ENCODE data around the gene SOX6. TPM values are rescaled to one million over a fixed set of nuclear protein-coding genes. Genes with fewer than 3 reads are reported as not detected.

The SOX6 gene
- total RNA-seq, 1 donor from 2014 or later: 13.2 TPM

DNA sequence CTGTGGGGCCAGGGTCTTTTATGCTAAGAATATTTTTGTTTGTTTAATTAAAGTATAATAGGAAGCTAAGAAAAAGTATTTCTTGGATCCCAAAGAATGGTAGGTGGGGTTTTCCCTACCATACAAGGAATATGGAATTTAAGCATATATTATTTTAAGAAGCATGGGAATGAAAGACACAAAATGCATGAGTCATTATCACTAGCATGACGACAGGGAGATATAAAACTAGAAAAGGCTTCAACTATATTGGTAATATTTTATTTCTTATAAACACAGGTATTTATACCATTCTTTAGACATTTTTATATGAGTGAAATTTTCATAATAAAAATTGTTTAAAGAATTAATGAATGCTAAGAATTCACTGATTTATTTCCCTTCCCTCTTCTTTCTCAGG is 39.3 kb upstream of the SOX6 start:
- H3K9me3 Mint-ChIP-seq (ENCODE audit: unreplicated experiment): no peaks in the 10 kb centered on the region
- no peak overlapping the region for H3K4me3 Mint-ChIP-seq (ENCODE audit: unreplicated experiment)
- no peaks in the 10 kb centered on the region for H3K36me3 ChIP-seq (ENCODE audit: insufficient read depth, low read length)
- H3K27me3 Mint-ChIP-seq (ENCODE audit: low read depth, unreplicated experiment): peaks cover 2% of the 10 kb centered on the region
- H3K4me3 ChIP-seq (ENCODE audit: insufficient read depth, low read depth, low read length): no peak overlapping the region
- H3K9ac ChIP-seq (ENCODE audit: low read length): no peak overlapping the region
- no peaks in the 10 kb centered on the region for H3K36me3 Mint-ChIP-seq (ENCODE audit: low read depth, unreplicated experiment)
- H4K20me1 ChIP-seq (ENCODE audit: insufficient read depth, low read length): no peaks in the 10 kb centered on the region
- FAIRE-seq (no peak), DNase-seq (ENCODE audit: low read depth) (peak; percentile 2)
- no peaks in the 10 kb centered on the region for H3K9me3 ChIP-seq (ENCODE audit: insufficient read depth, low read depth, low read length)
- no peak overlapping the region for H3K27ac Mint-ChIP-seq (ENCODE audit: unreplicated experiment)
- no peak overlapping the region for H3K4me2 ChIP-seq (ENCODE audit: low read length)
- H3K4me1 Mint-ChIP-seq (ENCODE audit: low read depth, unreplicated experiment): peaks cover 2% of the 10 kb centered on the region
- no peaks in the 10 kb centered on the region for H3K27me3 ChIP-seq (ENCODE audit: insufficient read depth, low read length)
- no peak overlapping the region for H2AFZ ChIP-seq (ENCODE audit: low read depth, low read length)
- H3K4me1 ChIP-seq (ENCODE audit: insufficient read depth, low read length): no peaks in the 10 kb centered on the region
- no peak overlapping the region for H3K27ac ChIP-seq (ENCODE audit: low read depth, low read length)
- H3K79me2 ChIP-seq (ENCODE audit: insufficient read depth, low read length): no peaks in the 10 kb centered on the region
- no peak for TF ChIP-seq EZH2 (IDR thresholded peaks at IDR 0.05; ENCODE audit: insufficient read depth, low read length)
- TF ChIP-seq, protein P1, sequence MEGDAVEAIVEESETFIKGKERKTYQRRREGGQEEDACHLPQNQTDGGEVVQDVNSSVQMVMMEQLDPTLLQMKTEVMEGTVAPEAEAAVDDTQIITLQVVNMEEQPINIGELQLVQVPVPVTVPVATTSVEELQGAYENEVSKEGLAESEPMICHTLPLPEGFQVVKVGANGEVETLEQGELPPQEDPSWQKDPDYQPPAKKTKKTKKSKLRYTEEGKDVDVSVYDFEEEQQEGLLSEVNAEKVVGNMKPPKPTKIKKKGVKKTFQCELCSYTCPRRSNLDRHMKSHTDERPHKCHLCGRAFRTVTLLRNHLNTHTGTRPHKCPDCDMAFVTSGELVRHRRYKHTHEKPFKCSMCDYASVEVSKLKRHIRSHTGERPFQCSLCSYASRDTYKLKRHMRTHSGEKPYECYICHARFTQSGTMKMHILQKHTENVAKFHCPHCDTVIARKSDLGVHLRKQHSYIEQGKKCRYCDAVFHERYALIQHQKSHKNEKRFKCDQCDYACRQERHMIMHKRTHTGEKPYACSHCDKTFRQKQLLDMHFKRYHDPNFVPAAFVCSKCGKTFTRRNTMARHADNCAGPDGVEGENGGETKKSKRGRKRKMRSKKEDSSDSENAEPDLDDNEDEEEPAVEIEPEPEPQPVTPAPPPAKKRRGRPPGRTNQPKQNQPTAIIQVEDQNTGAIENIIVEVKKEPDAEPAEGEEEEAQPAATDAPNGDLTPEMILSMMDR (IDR thresholded peaks at IDR 0.05; ENCODE audit: insufficient read depth, low read depth, low read length): no peak

DNA sequence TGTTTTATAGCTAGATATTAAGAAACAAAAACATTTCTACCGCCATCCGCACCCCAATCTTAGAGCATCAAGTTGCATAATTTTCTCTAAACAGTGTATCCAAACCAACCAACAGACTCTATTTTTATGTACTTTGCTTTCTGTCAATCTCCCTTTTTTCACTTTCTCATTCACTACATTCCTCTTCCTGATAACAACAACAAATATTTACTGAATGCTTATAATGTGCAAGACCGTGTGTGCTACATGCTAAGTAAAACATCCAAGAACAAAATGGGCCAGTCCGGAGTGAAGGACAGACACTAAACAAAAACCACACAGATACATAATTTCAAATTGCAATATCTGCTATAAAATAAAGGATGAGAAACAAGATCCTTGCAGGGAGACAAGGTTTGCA is 38.6 kb upstream of the SOX6 start:
- DNase-seq (ENCODE audit: low read depth): no peak
- Mint-ChIP-seq H3K9me3 (ENCODE audit: unreplicated experiment) (no peaks in the 10 kb centered on the region), H3K36me3 (ENCODE audit: low read depth, unreplicated experiment) (no peaks in the 10 kb centered on the region), H3K4me1 (ENCODE audit: low read depth, unreplicated experiment) (peaks cover 2% of the 10 kb centered on the region), H3K4me3 (ENCODE audit: unreplicated experiment) (no peak overlapping the region), H3K27ac (ENCODE audit: unreplicated experiment) (no peak overlapping the region), H3K27me3 (ENCODE audit: low read depth, unreplicated experiment) (peaks cover 2% of the 10 kb centered on the region)
- Histone ChIP-seq H2AFZ (ENCODE audit: low read depth, low read length) (no peak overlapping the region), H3K79me2 (ENCODE audit: insufficient read depth, low read length) (no peaks in the 10 kb centered on the region), H3K9me3 (ENCODE audit: insufficient read depth, low read depth, low read length) (no peaks in the 10 kb centered on the region), H3K27ac (ENCODE audit: low read depth, low read length) (no peak overlapping the region), H3K36me3 (ENCODE audit: insufficient read depth, low read length) (no peaks in the 10 kb centered on the region), H3K4me2 (ENCODE audit: low read length) (no peak overlapping the region), H3K9ac (ENCODE audit: low read length) (no peak overlapping the region), H3K4me3 (ENCODE audit: insufficient read depth, low read depth, low read length) (no peak overlapping the region), H3K27me3 (ENCODE audit: insufficient read depth, low read length) (no peaks in the 10 kb centered on the region), H3K4me1 (ENCODE audit: insufficient read depth, low read length) (no peaks in the 10 kb centered on the region), H4K20me1 (ENCODE audit: insufficient read depth, low read length) (no peaks in the 10 kb centered on the region)
- FAIRE-seq: no peak
- TF ChIP-seq, protein P1 (IDR thresholded peaks at IDR 0.05; ENCODE audit: insufficient read depth, low read depth, low read length): no peak
- no peak for TF ChIP-seq EZH2 (IDR thresholded peaks at IDR 0.05; ENCODE audit: insufficient read depth, low read length)

DNA sequence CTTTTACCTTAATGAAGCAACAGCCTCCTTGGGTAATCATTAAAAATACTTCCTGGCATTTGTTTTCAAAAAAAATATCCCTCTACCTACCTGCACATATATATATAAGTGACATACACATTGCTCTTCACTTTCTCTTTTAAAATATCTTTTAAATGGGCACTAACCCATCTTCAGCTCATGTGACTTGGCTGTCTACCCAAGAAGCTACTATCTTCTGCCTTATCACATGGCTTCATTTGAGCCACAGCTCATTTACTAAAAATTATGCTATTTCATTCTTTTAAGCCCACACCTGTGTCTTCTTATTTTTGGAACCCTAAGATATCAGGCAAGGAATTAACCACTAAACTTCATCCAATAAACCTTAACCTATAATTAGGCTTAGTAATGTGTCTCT is 37.0 kb upstream of the SOX6 start:
- H3K4me3 ChIP-seq (ENCODE audit: insufficient read depth, low read depth, low read length): no peak overlapping the region
- H3K27ac Mint-ChIP-seq (ENCODE audit: unreplicated experiment): no peak overlapping the region
- H3K27me3 Mint-ChIP-seq (ENCODE audit: low read depth, unreplicated experiment): peaks cover 2% of the 10 kb centered on the region
- no peaks in the 10 kb centered on the region for H3K27me3 ChIP-seq (ENCODE audit: insufficient read depth, low read length)
- no peaks in the 10 kb centered on the region for H3K36me3 ChIP-seq (ENCODE audit: insufficient read depth, low read length)
- H3K9me3 Mint-ChIP-seq (ENCODE audit: unreplicated experiment): no peaks in the 10 kb centered on the region
- H3K9me3 ChIP-seq (ENCODE audit: insufficient read depth, low read depth, low read length): no peaks in the 10 kb centered on the region
- FAIRE-seq (no peak), DNase-seq (ENCODE audit: low read depth) (no peak)
- H3K4me1 ChIP-seq (ENCODE audit: insufficient read depth, low read length): no peaks in the 10 kb centered on the region
- H4K20me1 ChIP-seq (ENCODE audit: insufficient read depth, low read length): no peaks in the 10 kb centered on the region
- no peaks in the 10 kb centered on the region for H3K36me3 Mint-ChIP-seq (ENCODE audit: low read depth, unreplicated experiment)
- H3K4me1 Mint-ChIP-seq (ENCODE audit: low read depth, unreplicated experiment): peaks cover 2% of the 10 kb centered on the region
- TF ChIP-seq, protein P1 (IDR thresholded peaks at IDR 0.05; ENCODE audit: insufficient read depth, low read depth, low read length): no peak
- no peak for TF ChIP-seq EZH2 (IDR thresholded peaks at IDR 0.05; ENCODE audit: insufficient read depth, low read length)
- H2AFZ ChIP-seq (ENCODE audit: low read depth, low read length): no peak overlapping the region
- H3K27ac ChIP-seq (ENCODE audit: low read depth, low read length): no peak overlapping the region
- H3K9ac ChIP-seq (ENCODE audit: low read length): no peak overlapping the region
- no peak overlapping the region for H3K4me3 Mint-ChIP-seq (ENCODE audit: unreplicated experiment)
- H3K79me2 ChIP-seq (ENCODE audit: insufficient read depth, low read length): no peaks in the 10 kb centered on the region
- H3K4me2 ChIP-seq (ENCODE audit: low read length): no peak overlapping the region

All from astrocyte (in vitro differentiated cells and primary cell).